HG03442 (cell line): ENCODE results near the gene TNPO3.
A peak's percentile ranks its signal among the peaks of the same experiment; 100 is the strongest.
"Not testable (repeated sequence)": the region's sequence is repeated elsewhere in the genome, so short reads cannot be mapped to it uniquely, and the experiment has no call there.

Experiments
- ATAC-seq: cut with Tn5 transposase; IDR thresholded peaks from one replicate; pipeline ENCODE4 v1.9.1; 2021; ENCODE audit warnings: mild to moderate bottlenecking, moderate library complexity; ENCODE audit not compliant: unreplicated experiment

TNPO3 gene

DNA sequence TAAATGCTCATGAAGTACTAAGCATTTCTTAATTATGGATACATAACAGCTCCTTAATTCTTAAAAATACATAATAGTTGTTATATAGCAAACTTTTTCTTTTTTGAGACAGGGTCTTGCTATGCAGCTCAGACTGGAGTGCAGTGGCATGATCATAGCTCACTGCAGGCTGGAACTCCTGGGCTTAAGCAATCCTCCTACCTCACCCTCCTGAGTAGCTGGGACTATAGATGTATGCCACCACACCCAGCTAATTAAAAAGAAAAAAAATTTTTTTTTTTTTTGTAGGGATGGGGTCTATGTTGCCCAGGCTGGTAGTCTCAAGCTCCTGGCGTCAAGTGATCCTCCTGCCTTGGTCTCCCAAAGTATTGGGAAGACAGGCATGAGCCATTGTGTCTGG is 86.3 kb downstream of the TNPO3 start:
- no peak for ATAC-seq

DNA sequence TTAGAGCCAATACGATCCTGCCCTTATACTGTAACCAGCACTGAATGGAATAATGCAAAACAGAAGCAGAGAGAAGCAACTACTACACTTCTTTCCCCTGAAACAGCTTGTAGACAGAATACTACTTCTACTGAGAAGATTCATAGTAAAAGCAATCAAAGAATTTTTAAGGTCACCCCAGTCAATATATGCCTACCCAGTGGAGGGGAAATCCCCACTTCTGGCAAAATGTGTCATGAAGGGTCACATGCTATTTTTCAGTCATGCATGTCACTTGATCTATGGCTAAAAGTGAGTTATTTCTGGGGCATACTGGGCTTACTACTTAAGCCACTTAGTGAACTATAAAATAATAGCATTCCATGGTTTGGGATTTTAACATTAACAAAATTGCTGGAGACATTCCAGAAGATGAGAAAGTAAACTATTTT is 91.6 kb downstream of the TNPO3 start:
- peak; percentile 75 for ATAC-seq

DNA sequence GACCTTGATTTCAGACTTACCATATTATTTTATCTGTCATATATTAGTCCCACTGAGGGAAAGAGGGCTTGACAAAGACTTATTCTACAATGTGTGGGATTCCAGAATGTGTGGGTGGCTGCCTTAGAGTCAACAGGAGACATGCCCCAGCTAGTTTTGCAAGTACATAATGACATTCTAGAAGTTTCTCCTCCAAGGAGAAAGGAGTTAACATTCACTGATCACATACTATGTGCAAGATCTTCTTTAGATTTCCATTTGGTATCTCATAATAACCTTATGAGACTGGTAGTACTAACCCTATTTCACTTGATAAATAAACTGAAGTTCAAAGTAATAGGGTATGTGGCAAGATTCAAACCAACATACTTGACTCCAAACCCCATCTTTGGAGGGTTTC is 92.0 kb downstream of the TNPO3 start:
- ATAC-seq = peak; percentile 27

DNA sequence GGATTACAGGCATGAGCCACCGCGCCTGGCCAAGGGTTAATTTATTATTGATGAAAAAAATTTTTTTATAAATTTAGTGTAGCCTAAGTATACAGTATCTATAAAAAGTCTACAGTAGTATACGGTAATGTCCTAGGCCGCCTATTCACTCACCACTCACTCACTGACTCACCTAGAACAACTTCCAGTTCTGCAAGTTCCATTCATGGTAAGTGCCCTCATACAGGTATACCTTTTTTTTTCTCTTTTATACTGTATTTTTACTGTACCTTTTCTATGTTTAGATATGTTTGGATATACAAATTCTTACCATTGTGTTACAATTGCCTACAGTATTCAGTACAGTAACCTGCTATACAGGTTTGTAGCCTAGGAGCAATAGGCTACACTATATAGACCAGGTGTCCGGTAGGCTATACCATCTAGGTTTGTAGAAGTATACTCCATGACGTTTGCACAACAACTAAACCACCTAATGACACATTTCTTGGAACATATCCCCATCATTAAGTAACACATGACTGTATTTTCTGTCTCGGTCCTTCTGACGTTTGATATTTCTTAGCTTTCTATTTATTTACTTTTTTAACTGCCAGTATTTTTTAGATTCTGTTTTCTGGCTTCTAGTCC is 93.8 kb downstream of the TNPO3 start:
- ATAC-seq = no peak

DNA sequence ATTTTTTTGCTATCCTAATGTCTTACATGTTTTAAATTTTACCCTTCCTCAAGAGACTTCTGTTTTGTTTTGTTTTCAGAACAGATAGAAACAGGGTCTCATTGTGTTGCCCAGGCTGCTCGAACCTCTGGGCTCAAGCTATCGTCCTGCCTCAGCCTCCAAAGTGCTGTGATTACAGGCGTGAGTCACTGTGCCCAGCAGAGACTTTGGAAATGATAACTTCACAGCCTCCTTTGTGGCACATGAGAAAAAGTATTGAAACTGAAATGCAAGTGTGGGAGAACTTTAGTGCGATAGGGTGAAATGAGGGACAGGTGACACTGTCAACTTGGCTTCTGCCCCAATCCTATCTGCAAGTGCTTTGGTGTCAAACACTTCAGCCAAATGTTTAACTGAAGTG is 95.6 kb downstream of the TNPO3 start:
- ATAC-seq = no peak

DNA sequence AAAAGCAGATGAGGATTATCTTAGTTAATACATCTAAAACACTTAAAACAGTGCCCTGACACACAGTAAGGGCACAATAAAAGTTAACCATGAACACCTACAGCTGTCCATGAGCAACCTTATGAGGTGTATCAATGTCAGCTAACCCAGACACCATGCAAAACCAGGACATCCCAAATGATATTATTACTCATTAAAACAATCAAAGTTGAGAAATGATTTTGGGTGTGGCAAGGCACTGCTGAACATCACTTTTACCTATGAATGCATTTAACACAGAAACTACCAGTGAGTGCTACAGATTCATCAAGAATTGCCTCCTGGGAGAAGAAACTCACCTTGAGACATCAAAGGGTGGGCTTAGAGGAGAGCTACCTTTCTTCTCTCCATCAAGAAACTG is 98.9 kb downstream of the TNPO3 start:
- no peak for ATAC-seq

DNA sequence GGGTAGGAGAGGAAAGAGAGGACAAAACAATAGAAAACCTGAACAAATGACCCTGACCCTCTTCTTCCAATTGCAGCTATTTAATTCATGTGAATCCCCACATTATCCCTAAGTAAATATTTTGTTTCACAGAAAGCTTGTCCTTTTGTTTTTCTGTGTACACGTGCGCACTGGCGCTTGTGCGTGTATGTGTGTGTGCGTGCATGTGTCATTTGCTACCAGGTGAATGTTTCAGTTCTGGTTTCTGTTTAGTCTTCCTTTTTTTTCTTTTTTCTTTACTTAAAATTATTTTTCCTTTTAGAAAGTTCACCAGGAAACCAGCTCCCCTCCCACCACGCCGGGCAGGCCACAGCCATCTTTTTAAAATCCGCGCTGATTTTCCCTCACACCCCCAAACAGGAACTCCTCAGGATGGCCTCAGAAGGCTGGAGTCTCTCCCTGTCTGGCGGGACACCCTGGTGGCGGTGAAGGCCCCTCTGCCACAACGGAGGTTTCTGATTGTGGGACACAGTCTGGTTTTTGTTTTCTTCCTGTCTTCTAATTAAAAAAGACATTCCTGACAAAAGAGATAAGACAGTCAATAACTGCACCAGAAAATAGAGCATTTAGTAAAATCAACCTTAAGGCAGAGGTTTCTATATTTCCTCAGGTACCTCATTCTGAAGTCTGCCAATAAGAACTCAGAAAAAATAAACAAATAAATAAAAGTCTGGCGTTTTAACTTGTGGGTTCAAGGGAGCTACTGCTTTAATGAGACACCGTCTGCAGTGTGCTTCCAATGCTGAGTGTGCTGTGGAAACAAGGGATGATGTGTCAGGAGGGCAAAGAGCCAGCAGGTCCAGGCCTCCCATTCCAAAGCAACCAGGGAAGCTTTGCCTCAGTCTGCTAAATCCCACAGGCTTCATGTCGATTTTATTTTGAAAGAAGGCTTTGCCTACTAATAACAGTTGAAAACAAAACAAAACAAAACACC is 99.8 kb downstream of the TNPO3 start:
- ATAC-seq = no peak

DNA sequence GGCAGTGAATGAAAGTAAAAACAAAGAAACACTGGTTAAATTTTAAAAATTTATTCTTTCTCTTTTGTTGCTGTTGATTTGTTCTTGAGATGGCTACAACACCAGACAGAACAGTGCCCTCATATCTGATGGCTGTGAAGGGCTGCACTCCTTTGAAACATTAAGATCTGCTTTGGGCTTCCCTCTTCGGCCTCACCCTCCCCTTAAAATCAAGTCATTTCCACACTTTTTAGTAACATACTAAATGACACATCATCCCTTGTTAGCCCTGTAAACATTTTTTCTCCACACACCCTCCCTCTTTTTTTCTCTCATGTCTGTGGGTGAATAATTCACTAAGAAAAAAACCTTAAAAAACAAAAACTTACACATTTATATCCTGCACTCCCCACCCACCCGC is 100.8 kb downstream of the TNPO3 start:
- ATAC-seq = no peak

DNA sequence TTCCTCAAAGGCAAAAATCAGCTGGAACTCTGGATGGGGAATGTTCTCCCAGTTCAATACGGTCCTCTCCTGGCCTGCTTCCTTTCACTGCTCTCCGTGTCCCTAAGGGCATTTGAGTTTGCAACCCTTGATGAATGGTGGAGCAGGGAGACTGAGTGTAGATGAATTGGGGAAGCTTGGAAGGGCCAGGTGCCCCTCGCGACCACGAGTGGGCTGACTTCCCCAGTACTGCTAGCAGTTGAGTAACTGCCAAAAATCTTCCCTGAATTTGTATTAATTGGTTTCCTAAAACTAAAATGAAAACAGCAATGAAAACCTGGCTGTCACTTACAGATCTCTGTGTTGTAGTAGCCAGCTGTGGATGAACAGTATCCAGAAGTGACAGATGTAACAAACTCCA is 103.6 kb downstream of the TNPO3 start:
- ATAC-seq = no peak

DNA sequence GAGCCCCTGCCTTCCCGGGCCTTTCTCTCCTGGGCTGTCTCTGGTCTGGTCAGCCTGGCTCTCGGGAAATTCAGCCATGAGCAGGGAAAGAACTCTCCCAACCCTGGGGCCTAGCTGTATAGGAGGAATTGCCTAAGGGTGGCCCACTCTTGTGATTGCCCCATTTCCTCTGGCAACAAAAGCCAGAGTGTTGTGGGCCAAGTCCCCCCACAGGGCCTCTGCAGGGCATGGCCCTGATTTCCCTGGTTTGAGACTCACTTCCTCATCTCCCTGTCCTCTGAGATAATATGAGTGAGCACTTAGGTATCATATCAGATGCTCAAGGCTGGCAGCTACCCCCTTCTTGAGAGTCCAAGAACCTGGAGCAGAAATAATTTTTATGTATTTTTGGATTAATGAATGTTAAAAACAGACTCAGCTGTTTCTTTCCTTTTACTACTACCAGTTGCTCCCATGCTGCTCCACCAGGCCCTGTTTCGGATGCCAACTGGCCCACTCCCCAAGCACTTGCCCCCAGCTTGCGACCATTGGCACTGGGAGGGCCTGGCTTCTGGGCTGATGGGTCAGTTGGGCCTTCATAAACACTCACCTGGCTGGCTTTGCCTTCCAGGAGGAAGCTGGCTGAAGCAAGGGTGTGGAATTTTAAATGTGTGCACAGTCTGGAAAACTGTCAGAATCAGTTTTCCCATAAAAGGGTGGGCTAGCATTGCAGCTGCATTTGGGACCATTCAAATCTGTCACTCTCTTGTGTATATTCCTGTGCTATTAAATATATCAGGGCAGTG is 105.7 kb downstream of the TNPO3 start:
- no peak for ATAC-seq

DNA sequence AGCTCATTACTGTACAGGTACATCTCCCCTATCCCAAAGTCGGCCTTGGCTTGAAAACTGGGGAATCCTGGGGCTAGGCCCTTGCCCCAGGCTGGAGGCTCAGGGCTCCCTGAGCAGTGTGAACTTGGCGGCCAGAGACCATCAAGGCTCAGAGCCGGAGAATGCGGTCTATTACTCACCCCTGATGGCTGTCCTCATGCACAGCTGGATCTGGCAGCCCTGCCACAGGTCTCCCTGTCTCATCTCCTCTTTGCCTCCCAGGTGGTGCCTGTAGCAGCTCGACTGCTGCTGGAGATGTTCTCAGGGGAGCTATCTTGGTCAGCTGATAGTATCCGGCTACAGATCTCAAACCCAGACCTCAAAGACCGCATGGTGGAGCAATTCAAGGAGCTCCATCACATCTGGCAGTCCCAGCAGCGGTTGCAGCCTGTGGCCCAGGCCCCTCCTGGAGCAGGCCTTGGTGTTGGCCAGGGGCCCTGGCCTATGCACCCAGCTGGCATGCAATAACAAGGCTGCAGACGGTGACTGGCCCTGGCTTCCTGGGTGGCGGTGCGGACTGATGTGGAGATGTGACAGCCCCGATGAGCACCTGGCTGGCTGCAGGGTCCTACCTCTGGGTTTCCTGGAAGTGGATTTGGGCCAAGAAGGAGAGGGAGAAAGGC is 106.5 kb downstream of the TNPO3 start:
- no peak for ATAC-seq

DNA sequence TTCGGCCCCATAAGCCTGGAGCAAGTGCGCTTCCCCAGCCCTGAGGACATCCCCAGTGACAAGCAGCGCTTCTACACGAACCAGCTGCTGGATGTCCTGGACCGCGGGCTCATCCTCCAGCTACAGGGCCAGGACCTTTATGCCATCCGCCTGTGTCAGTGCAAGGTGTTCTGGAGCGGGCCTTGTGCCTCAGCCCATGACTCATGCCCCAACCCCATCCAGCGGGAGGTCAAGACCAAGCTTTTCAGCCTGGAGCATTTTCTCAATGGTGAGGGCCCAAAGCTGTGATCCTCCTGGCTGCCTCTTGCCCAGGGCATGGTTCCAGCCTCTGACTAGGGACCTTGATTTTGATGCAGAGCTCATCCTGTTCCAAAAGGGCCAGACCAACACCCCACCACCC is 107.1 kb downstream of the TNPO3 start:
- no peak for ATAC-seq

DNA sequence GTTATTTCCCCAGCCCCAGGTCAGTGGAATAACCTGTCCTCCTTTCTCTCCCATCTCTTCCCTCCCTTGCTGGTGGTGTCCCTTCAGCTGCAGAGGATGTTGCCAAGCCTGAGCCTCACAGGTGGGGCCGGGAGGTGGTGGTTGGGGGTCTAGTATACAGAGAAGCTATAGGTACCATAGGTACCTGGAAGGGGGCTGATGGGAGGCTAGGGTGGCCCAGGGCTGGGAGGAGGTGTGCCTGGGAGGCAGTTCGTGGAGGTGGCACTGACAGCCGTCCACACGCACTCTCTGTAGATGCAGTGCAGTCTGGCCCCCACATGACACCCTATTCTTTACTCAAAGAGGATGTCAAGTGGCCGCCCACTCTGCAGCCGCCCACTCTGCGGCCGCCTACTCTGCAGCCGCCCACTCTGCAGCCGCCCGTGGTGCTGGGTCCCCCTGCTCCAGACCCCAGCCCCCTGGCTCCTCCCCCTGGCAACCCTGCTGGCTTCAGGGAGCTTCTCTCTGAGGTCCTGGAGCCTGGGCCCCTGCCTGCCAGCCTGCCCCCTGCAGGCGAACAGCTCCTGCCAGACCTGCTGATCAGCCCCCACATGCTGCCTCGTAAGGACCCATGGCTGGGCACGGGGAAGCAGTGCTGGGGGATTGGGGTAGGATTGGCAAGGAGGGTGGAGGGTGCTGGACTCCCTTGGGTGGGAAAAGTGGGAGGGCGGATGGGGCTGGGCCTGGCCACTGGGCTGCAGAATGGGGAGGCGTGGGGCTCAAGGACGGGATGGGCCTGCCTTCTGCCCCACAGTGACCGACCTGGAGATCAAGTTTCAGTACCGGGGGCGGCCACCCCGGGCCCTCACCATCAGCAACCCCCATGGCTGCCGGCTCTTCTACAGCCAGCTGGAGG is 107.7 kb downstream of the TNPO3 start:
- ATAC-seq = no peak

DNA sequence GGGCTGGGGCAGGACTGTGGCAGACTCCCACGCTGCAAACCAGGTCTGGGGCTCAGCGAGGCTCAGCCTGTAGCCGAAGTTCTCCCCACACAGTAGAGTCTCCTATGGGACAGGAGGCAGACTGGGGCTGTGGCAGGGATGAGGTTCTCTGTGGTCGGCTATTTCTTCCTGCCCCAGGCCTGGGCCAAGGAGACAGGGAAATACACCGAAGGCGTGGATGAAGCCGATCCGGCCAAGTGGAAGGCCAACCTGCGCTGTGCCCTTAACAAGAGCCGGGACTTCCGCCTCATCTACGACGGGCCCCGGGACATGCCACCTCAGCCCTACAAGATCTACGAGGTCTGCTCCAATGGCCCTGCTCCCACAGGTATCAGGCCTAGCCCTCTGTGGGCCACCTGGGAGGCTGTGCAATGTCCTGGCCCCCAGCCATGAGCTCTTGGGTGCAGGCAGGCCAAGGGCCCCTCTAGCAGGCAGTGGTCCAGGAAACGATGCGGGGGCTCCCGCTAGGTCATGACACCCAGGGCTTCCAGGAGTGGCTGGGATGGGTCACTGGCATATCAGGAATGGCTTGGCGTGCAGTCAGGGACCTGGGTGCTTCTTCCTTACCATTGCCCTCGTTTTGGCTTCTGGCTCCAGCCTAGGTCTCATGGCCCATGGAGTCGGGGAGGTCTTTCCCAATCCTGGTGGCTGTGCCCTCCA is 109.1 kb downstream of the TNPO3 start:
- ATAC-seq = no peak

DNA sequence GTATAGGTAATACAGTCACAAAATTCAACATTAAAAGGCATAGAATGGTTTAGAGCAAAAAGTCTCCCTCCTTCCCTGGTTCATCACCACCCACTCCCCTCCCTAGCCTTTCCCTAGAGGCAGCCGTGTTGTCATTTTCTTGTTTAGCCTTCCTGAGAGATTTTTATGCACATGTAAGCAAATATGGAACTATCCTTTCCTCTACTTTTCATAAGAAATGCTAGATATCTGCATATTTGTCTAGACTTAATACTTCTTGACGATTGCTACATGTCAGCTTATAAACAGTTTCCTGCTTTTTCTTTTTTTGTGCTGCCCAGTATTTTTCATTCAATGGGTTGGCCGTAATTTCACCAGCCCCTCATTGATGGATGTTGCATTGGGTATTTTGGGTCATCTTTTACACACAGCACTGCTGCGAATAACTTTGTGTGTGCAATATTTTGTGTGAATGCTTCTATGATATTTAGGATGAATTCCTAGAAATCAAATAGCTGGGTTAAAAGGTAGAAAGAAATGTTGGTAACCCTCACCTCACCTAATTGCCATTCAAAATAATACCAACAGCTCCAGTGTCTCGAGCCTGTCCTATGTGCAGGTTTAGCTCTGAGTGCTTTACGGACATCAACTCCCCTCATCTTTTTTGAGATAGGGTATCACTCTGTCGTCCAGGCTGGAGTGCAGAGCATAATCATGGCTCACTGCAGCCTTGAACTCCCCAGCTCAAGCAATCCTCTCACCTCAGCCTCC is 110.2 kb downstream of the TNPO3 start:
- ATAC-seq = no peak

DNA sequence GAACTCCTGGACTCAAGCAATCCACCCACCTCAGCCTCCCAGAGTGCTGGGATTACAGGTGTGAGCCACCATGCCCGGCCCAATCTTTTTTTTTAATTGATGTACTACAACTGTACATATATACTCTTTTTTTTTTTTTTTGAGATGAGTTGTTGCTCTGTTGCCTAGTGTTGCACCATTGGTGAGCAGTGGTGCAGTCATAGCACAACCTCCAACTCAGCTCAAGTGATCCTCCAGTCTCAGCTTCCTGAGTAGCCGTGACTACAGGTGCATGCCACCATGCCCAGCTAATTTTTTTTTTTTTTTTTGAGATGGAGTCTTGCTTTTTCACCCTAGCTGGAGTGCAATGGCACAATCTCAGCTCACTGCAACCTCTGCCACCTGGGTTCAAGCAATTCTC is 111.7 kb downstream of the TNPO3 start:
- not testable (repeated sequence) for ATAC-seq

DNA sequence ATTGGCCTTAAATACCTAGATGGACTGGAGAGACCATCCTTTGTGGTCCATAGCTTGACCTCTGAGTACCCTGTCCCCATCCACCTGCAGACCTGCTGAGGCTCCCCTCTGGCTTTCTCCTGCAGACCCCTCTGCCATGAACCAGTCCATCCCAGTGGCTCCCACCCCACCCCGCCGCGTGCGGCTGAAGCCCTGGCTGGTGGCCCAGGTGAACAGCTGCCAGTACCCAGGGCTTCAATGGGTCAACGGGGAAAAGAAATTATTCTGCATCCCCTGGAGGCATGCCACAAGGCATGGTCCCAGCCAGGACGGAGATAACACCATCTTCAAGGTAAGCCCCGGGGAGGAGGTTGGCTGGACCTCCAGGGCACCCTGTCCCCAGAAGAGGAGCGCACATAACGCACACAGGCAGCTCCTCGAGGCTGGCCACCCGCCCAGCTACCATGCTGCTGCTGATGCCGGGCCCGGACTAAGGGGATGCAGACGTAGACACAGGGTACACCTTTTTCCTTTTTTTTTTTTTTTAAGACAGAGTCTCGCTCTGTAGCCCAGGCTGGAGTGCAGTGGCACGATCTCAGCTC is 112.9 kb downstream of the TNPO3 start:
- no peak for ATAC-seq

DNA sequence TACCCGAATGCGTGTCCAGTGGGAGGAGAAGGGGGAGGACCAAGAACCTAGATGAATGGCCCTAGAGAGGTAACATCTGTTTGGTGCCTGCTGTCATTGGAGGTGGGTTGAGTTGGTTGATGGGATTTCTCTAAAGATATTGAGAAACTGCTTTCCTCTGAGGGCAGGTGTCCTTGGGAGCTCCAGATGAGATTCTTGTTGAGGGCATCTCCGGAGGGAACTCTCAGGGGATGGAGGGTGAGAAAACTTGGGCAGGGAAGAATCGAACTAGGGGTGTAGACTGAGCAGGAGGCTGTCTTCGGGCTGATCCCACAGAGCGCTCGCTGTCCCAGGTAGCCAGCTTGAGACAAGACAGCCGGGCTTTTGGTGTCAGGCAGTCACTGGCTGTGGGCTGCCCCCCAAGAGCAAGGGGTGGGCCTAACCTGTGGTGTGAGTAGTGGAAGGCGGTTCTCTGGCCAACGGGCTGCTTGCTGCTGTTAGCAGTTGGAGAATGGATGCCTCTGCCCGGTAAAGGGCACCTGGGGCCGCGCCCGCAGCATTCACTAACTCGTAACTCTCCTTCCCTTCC is 113.5 kb downstream of the TNPO3 start:
- no peak for ATAC-seq
